Right atrium auricular region (tissue), 2 donors: ENCODE results near the gene LRCH1. TPM values are rescaled to one million over a fixed set of nuclear protein-coding genes. Genes with fewer than 3 reads are reported as not detected.

Source experiments
- DNase-seq: peaks from one replicate; pipeline ENCODE4 v3.0.0-alpha.2; 2019; ENCODE audit warnings: low spot score
- H3K27ac ChIP-seq, 2 donors: fragments of 200-600 bp; sonication (generic); 1 replicate in 1 of 2; 2 replicates in 1 of 2; pipeline ENCODE4 v1.5.1; 2016 to 2019
- H3K27me3 ChIP-seq, 2 donors: fragments of 200-600 bp; sonication (generic); one replicate each; pipeline versions ENCODE4 v1.5.1 to v1.6.0; 2017 to 2019
- H3K36me3 ChIP-seq: fragments of 200-600 bp; sonication (generic); one replicate; pipeline ENCODE4 v1.5.1; 2016
- H3K4me1 ChIP-seq, 2 donors: fragments of 200-600 bp; sonication (generic); one replicate each; pipeline versions ENCODE4 v1.5.1 to v1.6.0; 2017 to 2019
- H3K4me3 ChIP-seq, 2 donors: fragments of 200-600 bp; sonication (generic); 1 replicate in 1 of 2; 2 replicates in 1 of 2; pipeline ENCODE4 v1.5.1; 2017 to 2019; ENCODE audit warnings: mild to moderate bottlenecking in 1 of 2, moderate library complexity in 1 of 2
- H3K9me3 ChIP-seq, 2 donors: fragments of 200-600 bp; sonication (generic); one replicate each; pipeline ENCODE4 v1.5.1; 2019
- CTCF ChIP-seq, 2 donors: fragments of 200-600 bp; sonication (generic); IDR thresholded peaks; one replicate each; pipeline ENCODE4 v1.5.1; 2019; ENCODE audit warnings: antibody characterized with exemption in 2 of 2
- total RNA-seq, 2 donors: library from RNA; depleted of rRNA; stranded (reverse); fragments of >200 nt; gene quantifications; one replicate each; pipeline ENCODE4 v1.1.0, GENCODE V29; 2016

LRCH1 gene
- total RNA-seq, 2 donors from 2014 or later, result 6.9 to 10.9 TPM

GRCh38 chr13:46638262-46638661, 85.3 kb downstream of the LRCH1 start:
- no peak for TF ChIP-seq CTCF (IDR thresholded peaks at IDR 0.05)
- no peaks in the 10 kb centered on the region for H3K9me3 ChIP-seq
- H3K27ac ChIP-seq, result no peak overlapping the region
- H3K4me1 ChIP-seq, result peaks cover 0 to 66% of the 10 kb centered on the region in 2 donors
- H3K27me3 ChIP-seq, result no peaks in the 10 kb centered on the region
- DNase-seq, result no peak
- no peak overlapping the region for H3K4me3 ChIP-seq
- H3K36me3 ChIP-seq, result no peaks in the 10 kb centered on the region

GRCh38 chr13:46639033-46639981, 86.3 kb downstream of the LRCH1 start:
- Histone ChIP-seq H3K36me3 (no peaks in the 10 kb centered on the region), H3K4me1 (peaks cover 0 to 70% of the 10 kb centered on the region in 2 donors), H3K27me3 (no peaks in the 10 kb centered on the region), H3K9me3 (no peaks in the 10 kb centered on the region), H3K4me3 (no peak overlapping the region), H3K27ac (peak overlapping the region in 1 of 2 donors; percentile 26)
- no peak for DNase-seq
- no peak for TF ChIP-seq CTCF (IDR thresholded peaks at IDR 0.05)

- no peaks in the 10 kb centered on the region for H3K9me3 ChIP-seq
- TF ChIP-seq CTCF (IDR thresholded peaks at IDR 0.05), result no peak
- no peaks in the 10 kb centered on the region for H3K36me3 ChIP-seq
- H3K27me3 ChIP-seq, result no peaks in the 10 kb centered on the region
- peak overlapping the region; percentile 49 to 59 for H3K27ac ChIP-seq
- peaks cover 0 to 73% of the 10 kb centered on the region in 2 donors for H3K4me1 ChIP-seq
- DNase-seq, result no peak
- no peak overlapping the region for H3K4me3 ChIP-seq
These were observed 87.9 kb downstream of the LRCH1 start for GRCh38 chr13:46640843-46641242.

- H3K27me3 ChIP-seq, result no peaks in the 10 kb centered on the region
- peaks cover 0 to 70% of the 10 kb centered on the region in 2 donors for H3K4me1 ChIP-seq
- DNase-seq, result no peak
- no peak for TF ChIP-seq CTCF (IDR thresholded peaks at IDR 0.05)
- H3K9me3 ChIP-seq, result no peaks in the 10 kb centered on the region
- H3K36me3 ChIP-seq, result no peaks in the 10 kb centered on the region
- peak overlapping the region; percentile 49 to 59 for H3K27ac ChIP-seq
- H3K4me3 ChIP-seq, result peak overlapping the region; percentile 7 to 30
These were observed 88.5 kb downstream of the LRCH1 start for GRCh38 chr13:46641274-46642081.

GRCh38 chr13:46642254-46642653, 89.3 kb downstream of the LRCH1 start:
- Histone ChIP-seq H3K36me3 (no peaks in the 10 kb centered on the region), H3K9me3 (no peaks in the 10 kb centered on the region), H3K4me1 (peaks cover 0 to 65% of the 10 kb centered on the region in 2 donors), H3K27me3 (no peaks in the 10 kb centered on the region), H3K27ac (peak overlapping the region; percentile 37 to 59), H3K4me3 (no peak overlapping the region)
- no peak for DNase-seq
- TF ChIP-seq CTCF (IDR thresholded peaks at IDR 0.05), result no peak
